ENCODE results near the gene ZKSCAN7. TPM values are rescaled to one million over a fixed set of nuclear protein-coding genes. Genes with fewer than 3 reads are reported as not detected.

Gene ZKSCAN7
- total and polyA plus RNA-seq, 2 of the 13 experiments (the other 11 are each of a cell fraction or from before 2014, with no cell fraction given), result 2.3 to 3.8 TPM

- 0 out of 2 replicates have a peak, but pooled peaks have one; percentile 14 for TF ChIP-seq ZBED4 (CRISPR knock-in tag; IDR thresholded peaks at IDR 0.05; ENCODE audit: borderline replicate concordance)
- no peak for TF ChIP-seq EZH2 (conservative IDR thresholded peaks at IDR 0.05; ENCODE audit: low read depth, low read length)
Measured at GRCh38 chr3:44511238-44511566, 43.8 kb upstream of the ZKSCAN7 start (continued).

- TF ChIP-seq ZNF652 (CRISPR knock-in tag; IDR thresholded peaks at IDR 0.05; ENCODE audit: borderline replicate concordance, low read depth) (peak; percentile 91), HNF4A (CRISPR knock-in tag; IDR thresholded peaks at IDR 0.05) (no peak), ZNF281 (CRISPR knock-in tag; IDR thresholded peaks at IDR 0.05; ENCODE audit: borderline replicate concordance) (peak; percentile 18; the same call in 1 of the 2 replicates)
- H3K36me3 ChIP-seq (replicated peaks in 1 of 2; ENCODE audit: control insufficient read depth in 1 of 2, insufficient read depth in 2 of 2, low read length in 2 of 2), result no peaks in the 10 kb centered on the region
- in situ Hi-C loops (cut with HindIII; ENCODE audit: extremely low pct_ligation_motif_present, low pct_unique_long_range_greater_than_20kb) (no loop called here), intact Hi-C loops (cut with micrococcal nuclease; ENCODE audit: unreplicated experiment) (loop anchor here (5.0 kb wide), 2 partner anchors 176 to 191 kb away; partner anchors contain the start of gene TCAIM)
- peaks cover 18% of the 10 kb centered on the region for H3K79me2 ChIP-seq (ENCODE audit: insufficient read depth, low read length)
- peaks cover 42% of the 10 kb centered on the region for H3K4me1 ChIP-seq (ENCODE audit: insufficient read depth, low read length)
- ChIA-PET CTCF (ENCODE audit: low intra/inter-chr PET ratio, low total read pairs) (no interaction called here), POLR2A (no interaction called here)
- H3K27ac ChIP-seq (ENCODE audit: extremely low read length, insufficient read depth, low read length), result no peak overlapping the region
- H4K20me1 ChIP-seq (ENCODE audit: insufficient read depth, low read length), result 0 out of 2 replicates have a peak, but pooled peaks cover 2% of the 10 kb centered on the region
- BruUV-seq (replicated peaks), result no TSS peak
- H2AFZ ChIP-seq (ENCODE audit: low read length), result no peak overlapping the region
- no peak for FAIRE-seq
- no peak overlapping the region for H3K4me3 ChIP-seq (replicated peaks in 1 of 3; ENCODE audit: insufficient read depth in 1 of 3, low read depth in 2 of 3, low read length in 3 of 3)
- no peaks in the 10 kb centered on the region; a peak in 1 of 5 replicates for H3K27me3 ChIP-seq (ENCODE audit: control insufficient read depth in 1 of 2, insufficient read depth in 2 of 2, low read length in 2 of 2)
- DNase-seq (ENCODE audit: low spot score), result no peak
- 59% methylated on average over 3 of the region's 3 CpGs for WGBS (ENCODE audit: low lambda C conversion rate)
- no peak overlapping the region for H3K4me2 ChIP-seq (ENCODE audit: low read depth, low read length)
- no peaks in the 10 kb centered on the region for H3K9me3 ChIP-seq (ENCODE audit: low read length)
- ATAC-seq, result no peak
- no peak overlapping the region for H3K9ac ChIP-seq (ENCODE audit: insufficient read depth, low read depth, low read length)
Measured at GRCh38 chr3:44513513-44513912, 41.5 kb upstream of the ZKSCAN7 start.
